IPS-NIHi7 (cell line): ENCODE data around the gene C2CD4A.
A peak's percentile ranks its signal among the peaks of the same experiment; 100 is the strongest.
"Not testable (repeated sequence)": the region's sequence is repeated elsewhere in the genome, so short reads cannot be mapped to it uniquely, and the experiment has no call there.

Experiments used
- DNase-seq: peaks from one replicate; pipeline ENCODE4 v3.0.0; 2012; ENCODE audit warnings: mixed read lengths; ENCODE audit errors: extremely low spot score

C2CD4A gene, protein sequence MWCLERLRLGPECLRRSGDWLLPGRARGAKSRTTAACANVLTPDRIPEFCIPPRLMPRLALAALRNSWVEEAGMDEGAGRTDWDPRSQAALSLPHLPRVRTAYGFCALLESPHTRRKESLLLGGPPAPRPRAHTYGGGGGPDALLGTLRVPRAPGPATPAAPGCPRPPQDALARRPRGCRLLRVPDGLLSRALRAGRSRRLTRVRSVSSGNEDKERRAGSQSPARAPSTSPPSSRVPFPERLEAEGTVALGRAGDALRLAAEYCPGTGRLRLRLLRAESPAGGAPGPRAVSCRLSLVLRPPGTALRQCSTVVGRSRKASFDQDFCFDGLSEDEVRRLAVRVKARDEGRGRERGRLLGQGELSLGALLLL

DNA sequence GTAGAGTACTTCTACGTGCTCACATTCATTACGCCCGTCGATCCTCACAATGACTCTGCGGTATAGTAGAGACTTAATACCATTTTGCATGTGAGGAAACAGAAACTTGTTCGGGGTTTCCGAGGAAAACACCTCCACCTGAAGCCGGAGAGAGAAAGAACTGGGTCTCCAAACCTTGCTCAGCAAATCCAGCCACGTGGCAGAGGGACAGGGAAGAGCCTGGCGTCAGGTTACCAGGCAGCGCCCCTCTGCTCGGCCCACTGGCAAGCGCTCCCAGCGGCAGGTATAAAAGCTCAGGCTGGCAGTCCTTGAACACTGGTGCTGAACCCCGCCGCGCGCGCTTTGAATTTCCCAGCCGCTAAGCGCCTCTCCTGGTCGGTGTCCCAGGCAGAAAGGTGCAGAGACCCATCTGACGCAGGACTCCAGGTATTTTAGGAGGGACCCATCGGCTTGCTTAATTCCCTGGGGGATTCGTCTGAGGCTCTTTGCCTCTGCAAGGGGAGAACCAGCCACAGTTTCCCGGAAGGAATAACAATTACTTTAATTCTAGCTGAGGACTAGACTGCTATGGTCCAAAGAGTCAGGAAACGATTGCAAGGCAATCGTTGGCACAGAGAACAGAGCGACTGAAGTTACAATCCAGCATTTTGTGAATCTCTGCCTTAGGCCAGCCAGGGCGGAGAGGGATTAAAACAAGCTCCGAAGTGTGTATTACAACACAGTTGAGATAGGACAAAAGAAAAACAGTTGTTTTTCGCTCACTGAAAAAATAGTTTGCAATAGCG lies at the start of gene C2CD4A:
C2CD4A (plus strand) TSS at position 315 of the 785 bp plus-strand sequence. CDS start 637 bp downstream, outside the sequence.
- peak; percentile 81 for DNase-seq

- DNase-seq, result no peak
These were observed 46.1 kb upstream of the C2CD4A start for GRCh38 chr15:62020576-62021160.

- peak; percentile 9 for DNase-seq
These were observed 44.7 kb upstream of the C2CD4A start for GRCh38 chr15:62021991-62022600.

- no peak for DNase-seq
These were observed 40.1 kb upstream of the C2CD4A start for GRCh38 chr15:62026487-62027262.

GRCh38 chr15:62027263-62027565 lies 39.6 kb upstream of the C2CD4A start:
- no peak for DNase-seq

DNA sequence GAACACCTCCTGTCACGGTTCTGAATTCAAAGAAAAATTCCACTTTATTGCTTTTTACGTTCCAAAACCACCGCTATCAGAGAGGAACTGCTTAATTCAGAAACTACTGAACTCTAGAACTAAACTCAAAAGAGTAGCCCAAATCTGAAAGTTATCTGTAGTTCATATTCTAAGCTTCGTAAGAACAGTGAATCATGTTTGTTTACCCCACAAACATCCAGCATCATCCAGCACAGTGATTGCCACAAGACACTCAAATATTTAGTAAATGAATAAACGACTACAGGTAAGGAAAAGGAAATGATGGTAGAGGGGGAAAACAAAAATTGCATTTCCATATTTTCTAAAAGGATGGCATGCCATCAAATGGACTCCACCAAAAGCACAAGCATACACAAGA lies 38.9 kb upstream of the C2CD4A start:
- DNase-seq, result no peak

DNA sequence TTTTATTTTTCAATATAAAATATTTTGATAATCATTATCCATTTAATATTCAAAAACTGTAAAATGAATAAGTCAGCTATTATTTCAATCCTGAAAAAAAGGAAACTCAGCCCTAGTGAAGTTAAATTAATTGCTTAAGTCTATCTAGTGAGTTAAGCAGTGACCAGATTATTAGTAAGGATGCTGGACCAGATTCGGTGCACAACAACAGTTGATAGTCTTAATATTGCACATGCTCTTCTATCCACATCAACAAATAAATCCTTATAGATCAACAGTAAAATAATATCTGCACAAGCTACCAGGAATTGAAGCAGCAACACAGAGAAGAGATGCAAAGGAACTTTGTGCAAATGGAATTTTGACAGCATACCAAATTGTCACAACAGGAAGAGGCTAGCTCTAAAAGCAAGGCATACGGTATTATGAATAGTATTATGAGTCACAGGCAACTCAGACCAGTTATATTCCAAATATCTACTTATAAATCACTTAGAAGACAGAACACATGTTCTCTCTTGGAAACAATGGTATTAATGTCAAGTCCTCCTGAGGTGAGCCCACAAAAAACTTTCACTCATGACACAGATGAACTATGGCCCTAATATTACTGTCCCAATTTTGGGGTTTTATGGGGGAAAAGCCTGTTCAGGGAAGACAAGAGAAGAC lies 31.4 kb upstream of the C2CD4A start:
- DNase-seq, result no peak

- DNase-seq, result no peak
These were observed 20.6 kb upstream of the C2CD4A start for GRCh38 chr15:62046078-62046743.

GRCh38 chr15:62047282-62047827 lies 19.4 kb upstream of the C2CD4A start:
- no peak for DNase-seq

- not testable (repeated sequence) for DNase-seq
These were observed 18.5 kb upstream of the C2CD4A start for GRCh38 chr15:62048254-62048653.

DNA sequence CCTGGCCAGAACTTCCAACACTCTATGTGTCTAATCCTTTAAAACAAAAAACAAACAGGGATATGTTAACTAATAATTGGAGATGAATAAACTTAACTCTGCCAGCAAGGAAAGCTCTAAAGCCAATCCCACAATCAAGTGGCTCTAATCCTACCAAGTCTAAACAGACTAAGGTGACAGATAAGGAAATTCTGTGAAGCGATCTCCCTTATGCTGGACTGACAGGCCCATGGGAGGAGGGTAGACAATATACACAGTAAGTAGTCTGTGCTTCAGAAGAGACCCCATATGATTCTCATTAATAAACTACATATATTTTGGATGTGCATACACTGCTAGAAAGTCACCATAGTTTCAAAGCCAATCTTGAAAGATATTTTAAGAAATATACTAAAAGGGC lies 16.7 kb upstream of the C2CD4A start:
- DNase-seq, result no peak

GRCh38 chr15:62051166-62051565 lies 15.6 kb upstream of the C2CD4A start:
- DNase-seq, result no peak

GRCh38 chr15:62052713-62053112 lies 14.1 kb upstream of the C2CD4A start:
- DNase-seq, result no peak

GRCh38 chr15:62053439-62054085 lies 13.2 kb upstream of the C2CD4A start:
- DNase-seq, result no peak

- DNase-seq, result no peak
These were observed 11.8 kb upstream of the C2CD4A start for GRCh38 chr15:62054979-62055378.

- DNase-seq, result no peak
These were observed 9.3 kb upstream of the C2CD4A start for GRCh38 chr15:62057341-62057980.

DNA sequence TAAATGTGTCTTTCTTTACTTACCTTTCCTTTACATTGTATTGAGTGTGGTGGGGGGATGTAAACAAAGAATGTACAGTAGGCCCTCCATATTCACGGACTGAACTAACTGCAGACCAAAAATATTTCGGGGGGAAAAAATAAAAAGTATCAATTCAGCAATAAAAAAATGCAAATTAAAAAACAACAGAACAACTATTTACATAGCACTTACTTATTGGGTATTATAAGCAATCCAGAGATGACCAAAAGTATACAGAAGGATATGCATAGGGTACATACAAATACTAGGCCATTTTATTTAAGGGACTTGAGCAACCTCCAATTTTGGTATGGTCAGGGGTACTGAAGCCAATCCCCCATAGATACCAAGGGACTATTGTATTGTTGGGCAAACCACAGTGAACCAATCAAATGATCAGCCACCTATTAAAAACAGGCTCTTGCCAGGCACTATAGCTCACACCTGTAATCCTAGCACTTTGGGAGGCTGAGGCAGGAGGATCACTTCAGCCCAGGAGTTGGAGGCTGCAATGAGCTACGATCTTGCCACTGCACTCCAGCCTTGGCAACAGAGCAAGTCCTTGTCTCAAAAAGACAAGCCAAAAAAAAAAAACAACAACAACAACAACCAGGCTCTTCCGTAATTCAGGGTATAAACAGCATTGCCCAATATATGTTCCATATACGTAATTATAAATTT lies 8.3 kb upstream of the C2CD4A start:
- DNase-seq, result no peak

DNA sequence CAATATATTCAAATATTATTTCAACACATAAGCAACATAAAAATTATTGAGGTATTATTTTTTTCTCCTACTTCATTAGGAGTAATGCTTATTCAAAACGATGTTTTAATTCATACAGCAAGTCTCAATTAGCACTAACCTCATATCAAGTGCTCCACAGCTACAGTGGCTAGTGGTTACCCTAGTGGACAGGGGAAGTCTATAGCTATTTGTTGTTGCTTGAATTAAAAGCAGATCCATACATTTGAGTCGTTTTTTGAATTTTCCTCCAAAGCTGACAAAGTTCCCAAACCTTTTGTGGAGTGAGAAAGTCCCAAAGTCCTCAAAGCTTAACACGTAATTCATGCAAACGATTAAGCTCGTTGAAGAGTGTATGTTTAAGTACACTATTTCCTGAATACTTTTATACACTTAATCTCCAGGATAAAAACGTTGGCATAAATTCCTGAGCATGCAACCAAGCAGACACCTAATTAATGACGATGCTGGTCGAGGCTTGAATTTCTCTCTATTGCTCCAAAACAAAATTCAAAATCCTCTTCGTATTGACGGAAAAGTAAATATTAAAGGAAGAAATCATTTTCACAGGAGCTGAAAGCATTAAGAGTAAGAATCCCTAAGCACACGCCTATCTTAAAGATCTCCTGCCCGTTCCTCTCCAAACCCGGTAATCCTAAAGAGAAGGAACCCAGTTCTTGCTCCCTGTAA lies 7.5 kb upstream of the C2CD4A start:
- no peak for DNase-seq
